Activated CD4-positive, alpha-beta T cell treated with anti-CD3 and anti-CD28 coated beads, Interleukin-10, Interleukin-2, amounts not matched to agents 100 ng/mL and 50 ng/mL, durations not matched to agents 16 hours and 8 hours (primary cell): ENCODE data around the gene ICOS.
A peak's percentile ranks its signal among the peaks of the same experiment; 100 is the strongest.
"Not testable (repeated sequence)": the region's sequence is repeated elsewhere in the genome, so short reads cannot be mapped to it uniquely, and the experiment has no call there.

Experiments
- DNase-seq: peaks from one replicate; pipeline ENCODE4 v3.0.0-alpha.2; 2020

Gene ICOS

GRCh38 chr2:203983064-203983715, 46.6 kb downstream of the ICOS start:
- no peak for DNase-seq

GRCh38 chr2:203985978-203986377, 49.4 kb downstream of the ICOS start:
- DNase-seq = not testable (repeated sequence)

GRCh38 chr2:203987959-203988358, 51.4 kb downstream of the ICOS start:
- peak; percentile 57 for DNase-seq

GRCh38 chr2:203988500-203989260, 52.1 kb downstream of the ICOS start:
- peak; percentile 66 for DNase-seq

- DNase-seq = no peak
These were observed 53.0 kb downstream of the ICOS start for GRCh38 chr2:203989521-203989920.

GRCh38 chr2:203992509-203992908, 55.9 kb downstream of the ICOS start:
- DNase-seq = peak; percentile 74

GRCh38 chr2:203993011-203993410, 56.4 kb downstream of the ICOS start:
- DNase-seq = no peak

- DNase-seq = peak; percentile 73
These were observed 57.0 kb downstream of the ICOS start for GRCh38 chr2:203993560-203993959.

GRCh38 chr2:203994735-203995134, 58.2 kb downstream of the ICOS start:
- DNase-seq = peak; percentile 74

- no peak for DNase-seq
These were observed 60.1 kb downstream of the ICOS start for GRCh38 chr2:203996692-203997091.

- peak; percentile 79 for DNase-seq
These were observed 60.9 kb downstream of the ICOS start for GRCh38 chr2:203997481-203997880.

- peak; percentile 74 for DNase-seq
These were observed 61.6 kb downstream of the ICOS start for GRCh38 chr2:203997980-203998809.

- DNase-seq = no peak
These were observed 63.3 kb downstream of the ICOS start for GRCh38 chr2:203999835-204000234.

- no peak for DNase-seq
These were observed 63.9 kb downstream of the ICOS start for GRCh38 chr2:204000446-204000845.

GRCh38 chr2:204003276-204003990, 66.9 kb downstream of the ICOS start:
- DNase-seq = peak; percentile 52

- peak; percentile 59 for DNase-seq
These were observed 68.3 kb downstream of the ICOS start for GRCh38 chr2:204004912-204005311.

GRCh38 chr2:204005940-204006721, 69.6 kb downstream of the ICOS start:
- DNase-seq = peak; percentile 71

GRCh38 chr2:204008352-204008751, 71.8 kb downstream of the ICOS start:
- DNase-seq = no peak

- DNase-seq = peak; percentile 73
These were observed 74.3 kb downstream of the ICOS start for GRCh38 chr2:204010628-204011560.
